HG03571 (cell line): ENCODE results near the gene SMARCA2.

ENCODE experiments used
- ATAC-seq: cut with Tn5 transposase; IDR thresholded peaks from one replicate; pipeline ENCODE4 v1.9.1; 2021; ENCODE audit not compliant: unreplicated experiment

The SMARCA2 gene

DNA sequence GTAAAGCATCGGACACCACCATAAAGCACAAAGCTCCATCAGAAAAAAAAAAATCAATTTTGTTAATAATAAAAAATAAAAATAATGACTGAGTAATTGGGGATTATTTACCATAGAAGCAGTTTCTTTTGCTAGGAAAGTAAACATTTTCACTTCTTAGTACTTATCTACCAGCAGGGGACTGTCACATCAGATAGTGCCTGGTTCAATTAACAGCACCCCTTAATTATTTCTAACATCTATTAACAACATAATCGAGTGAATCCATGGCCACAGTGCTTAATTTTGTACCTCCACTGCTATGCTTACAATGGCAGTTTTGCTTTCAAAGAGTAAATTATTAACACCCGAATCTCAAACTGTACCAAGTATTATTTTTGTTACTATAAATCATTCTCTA is 221.7 kb downstream of the SMARCA2 start:
- no peak for ATAC-seq

GRCh38 chr9:2241461-2241835 is 226.3 kb downstream of the SMARCA2 start:
- ATAC-seq = peak; percentile 10

DNA sequence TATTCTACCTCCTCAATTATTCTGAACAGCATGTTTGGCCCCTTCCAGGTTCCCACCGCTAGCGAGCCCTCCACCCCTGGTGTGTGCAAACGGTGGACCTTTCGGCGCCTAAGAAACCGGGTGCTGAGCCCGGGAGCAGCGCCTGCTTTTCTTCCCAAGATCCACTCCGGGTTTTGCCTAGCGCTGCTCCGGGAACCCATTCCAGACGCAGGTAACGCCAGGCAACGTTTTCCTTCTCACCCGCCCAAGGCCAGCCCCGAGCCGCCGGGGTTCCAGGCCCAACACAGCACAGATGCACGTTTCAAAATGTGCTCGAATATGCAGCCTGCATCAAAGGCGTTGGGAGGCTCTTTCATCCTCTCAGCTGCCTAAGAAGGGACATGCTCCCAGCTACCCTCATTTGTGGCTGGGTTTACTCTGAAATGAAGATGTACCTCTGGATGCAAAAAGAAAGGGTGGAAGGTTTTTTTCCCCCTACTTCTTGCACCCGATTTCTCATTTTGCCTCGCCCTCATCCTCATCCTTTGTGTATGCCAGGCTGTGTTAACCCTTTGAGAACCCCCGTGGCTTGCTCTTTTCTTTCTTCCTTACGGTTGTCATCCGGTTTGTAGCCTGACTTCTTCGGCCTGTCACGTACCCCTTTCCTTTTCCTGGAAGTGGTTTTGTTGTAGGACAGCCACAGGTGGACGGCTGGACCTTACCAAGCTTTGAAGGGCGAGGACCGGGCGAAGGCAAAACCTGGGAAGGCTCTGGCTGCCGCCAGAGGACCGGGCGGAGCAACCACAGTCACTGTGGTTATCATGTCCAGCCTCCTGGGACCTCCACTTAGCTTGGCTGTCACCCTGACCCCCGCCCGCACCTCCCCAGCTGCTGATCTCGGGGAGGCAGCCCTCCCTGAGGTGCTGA is 226.9 kb downstream of the SMARCA2 start:
- ATAC-seq = peak; percentile 81

- no peak for ATAC-seq
These were observed 227.7 kb downstream of the SMARCA2 start for GRCh38 chr9:2242831-2243330.
